GM04503 (cell line): Measurements from ENCODE around the gene GALNTL6.

Experiments
- DNase-seq: peaks from one replicate; pipeline ENCODE4 v3.0.0-alpha.2; 2012; ENCODE audit warnings: low read depth

Gene GALNTL6

DNA sequence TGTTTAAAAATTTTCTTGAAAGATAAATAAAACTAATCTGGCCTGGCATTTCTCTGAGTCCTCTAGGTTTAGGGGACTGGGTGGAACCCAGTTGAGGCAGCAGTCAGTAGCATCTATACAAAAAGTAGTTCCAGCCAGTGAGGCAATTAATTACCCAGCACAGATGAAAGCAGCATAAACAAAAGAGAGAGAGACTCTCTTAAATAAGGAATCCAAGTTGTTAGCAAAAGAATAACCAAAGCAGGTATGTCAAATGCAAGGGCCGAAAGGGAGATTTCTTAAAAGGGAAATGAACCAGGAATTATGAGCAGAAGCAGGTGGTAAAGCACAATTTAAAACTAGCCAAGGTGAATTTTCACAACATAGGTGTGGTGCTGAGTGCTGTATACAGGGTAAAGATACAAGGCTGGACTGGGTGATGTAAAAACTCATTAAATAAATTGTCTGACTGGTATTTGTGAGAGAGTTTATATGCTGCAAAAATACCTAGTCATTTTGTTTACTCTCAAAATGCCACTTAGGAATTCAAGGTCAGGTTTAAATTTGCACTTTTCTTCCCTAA is 1260.8 kb downstream of the GALNTL6 start:
- DNase-seq = no peak

DNA sequence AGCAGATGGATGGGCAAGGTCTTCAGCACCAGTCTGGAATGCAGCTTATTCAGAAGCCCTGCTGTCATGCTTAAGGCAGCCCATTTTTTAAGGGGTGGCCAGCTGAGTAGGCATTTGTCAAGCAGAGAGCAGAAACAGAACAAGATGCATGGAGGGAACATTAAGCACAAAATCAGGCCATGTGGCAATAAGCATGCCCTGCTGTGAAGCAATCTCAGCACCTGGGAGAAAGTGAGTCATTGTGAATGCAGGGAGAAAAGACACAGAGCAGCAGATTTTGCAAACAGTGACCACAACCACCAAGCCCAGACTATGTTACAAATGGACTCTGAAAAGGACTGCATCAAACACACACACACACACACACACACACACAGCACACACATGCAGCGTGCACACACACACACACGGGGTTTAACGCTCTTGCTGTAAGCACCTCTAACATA is 1261.3 kb downstream of the GALNTL6 start:
- no peak for DNase-seq

DNA sequence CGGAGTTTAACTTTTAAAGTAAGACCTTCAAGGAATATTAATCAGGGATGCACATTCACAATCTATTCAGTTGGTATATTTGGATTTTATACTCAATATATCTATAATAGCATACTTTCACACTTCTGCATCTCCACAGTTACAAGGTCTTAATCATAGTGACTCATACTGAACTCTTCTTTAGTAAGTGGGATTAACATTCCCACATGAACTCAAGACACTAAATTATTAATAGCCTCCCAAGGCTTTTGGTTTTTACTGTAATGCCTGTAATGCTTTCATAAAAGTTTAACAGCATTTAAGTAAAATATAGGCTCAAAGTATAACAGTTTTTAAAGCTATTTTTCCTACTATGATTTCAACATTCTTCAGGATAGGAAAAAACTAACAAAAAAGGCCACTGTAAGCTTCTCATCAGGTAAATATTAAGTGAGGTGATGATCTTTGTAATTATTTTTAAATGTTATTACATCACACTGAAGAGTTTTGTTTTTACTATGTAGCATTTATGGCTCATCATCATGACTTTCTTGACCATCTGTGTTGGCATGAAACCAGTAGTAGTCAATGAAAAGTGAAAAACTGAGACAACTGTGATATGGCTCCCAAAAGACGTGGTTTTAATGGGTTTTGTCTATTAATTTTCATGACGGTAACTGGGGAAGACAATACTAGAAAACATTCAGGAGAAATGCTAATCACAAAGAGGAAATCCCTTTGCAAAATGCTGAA is 1263.9 kb downstream of the GALNTL6 start:
- DNase-seq = no peak

DNA sequence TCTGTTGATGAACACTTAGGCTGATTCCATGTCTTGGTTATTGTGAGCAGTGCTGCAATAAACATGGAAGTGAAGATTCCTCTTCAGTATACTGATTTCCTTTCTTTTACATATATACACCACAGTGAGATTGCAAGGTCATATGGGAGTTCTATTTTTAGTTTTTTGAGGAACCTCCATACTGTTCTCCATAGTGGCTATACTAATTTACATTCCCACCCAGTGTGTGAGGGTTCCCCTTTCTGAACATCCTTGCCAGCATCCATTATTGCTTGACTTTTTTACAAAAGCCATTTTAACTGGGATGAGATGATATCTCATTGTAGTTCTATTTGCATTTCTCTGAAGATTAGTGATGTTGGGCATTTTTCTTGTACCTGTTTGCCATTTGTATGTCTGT is 1274.9 kb downstream of the GALNTL6 start:
- DNase-seq = no peak
